ENCODE measurements around the gene NABP1. TPM values are rescaled to one million over a fixed set of nuclear protein-coding genes. Genes with fewer than 3 reads are reported as not detected.

Gene NABP1
- total RNA-seq, 1 experiment from 2014 or later, result 5.8 TPM

DNA sequence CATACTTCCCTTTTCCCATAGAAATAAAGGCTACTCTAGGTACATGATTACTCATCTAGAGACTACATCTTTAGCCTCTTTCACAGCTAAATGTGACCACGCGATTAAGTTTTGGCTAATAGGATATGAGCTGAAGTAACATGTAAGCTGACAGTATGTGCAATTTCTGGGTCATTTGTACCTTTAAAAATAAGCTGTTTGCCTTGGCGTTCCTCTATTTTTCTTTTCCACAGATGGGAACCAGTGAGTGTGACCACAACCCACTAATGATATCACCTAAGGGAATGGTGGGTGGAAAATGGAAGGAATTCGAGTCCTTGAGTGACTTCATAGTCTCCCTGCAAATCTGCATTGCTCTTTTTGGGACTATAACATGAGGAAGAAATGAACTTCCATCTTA lies 11.7 kb upstream of the NABP1 start:
- no peaks in the 10 kb centered on the region for H3K36me3 Mint-ChIP-seq
- POLR2A ChIA-PET, result interaction anchor here (1.0 kb wide), 1 partner anchor 12 kb away, joined by 3 read pairs; the partner anchor contains the start of gene NABP1
- CTCF ChIA-PET, result interaction anchor here (1.0 kb wide), 1 partner anchor 99 kb away, joined by 4 read pairs; no protein-coding TSS in a partner anchor

More for the DNA sequence above, 11.7 kb upstream of the NABP1 start:
- TF ChIP-seq FOXP1 (CRISPR knock-in tag; IDR thresholded peaks at IDR 0.05; ENCODE audit: borderline replicate concordance), result no peak
- TF ChIP-seq ZNF121 (CRISPR knock-in tag; IDR thresholded peaks at IDR 0.05), result no peak
- TF ChIP-seq, protein P1, sequence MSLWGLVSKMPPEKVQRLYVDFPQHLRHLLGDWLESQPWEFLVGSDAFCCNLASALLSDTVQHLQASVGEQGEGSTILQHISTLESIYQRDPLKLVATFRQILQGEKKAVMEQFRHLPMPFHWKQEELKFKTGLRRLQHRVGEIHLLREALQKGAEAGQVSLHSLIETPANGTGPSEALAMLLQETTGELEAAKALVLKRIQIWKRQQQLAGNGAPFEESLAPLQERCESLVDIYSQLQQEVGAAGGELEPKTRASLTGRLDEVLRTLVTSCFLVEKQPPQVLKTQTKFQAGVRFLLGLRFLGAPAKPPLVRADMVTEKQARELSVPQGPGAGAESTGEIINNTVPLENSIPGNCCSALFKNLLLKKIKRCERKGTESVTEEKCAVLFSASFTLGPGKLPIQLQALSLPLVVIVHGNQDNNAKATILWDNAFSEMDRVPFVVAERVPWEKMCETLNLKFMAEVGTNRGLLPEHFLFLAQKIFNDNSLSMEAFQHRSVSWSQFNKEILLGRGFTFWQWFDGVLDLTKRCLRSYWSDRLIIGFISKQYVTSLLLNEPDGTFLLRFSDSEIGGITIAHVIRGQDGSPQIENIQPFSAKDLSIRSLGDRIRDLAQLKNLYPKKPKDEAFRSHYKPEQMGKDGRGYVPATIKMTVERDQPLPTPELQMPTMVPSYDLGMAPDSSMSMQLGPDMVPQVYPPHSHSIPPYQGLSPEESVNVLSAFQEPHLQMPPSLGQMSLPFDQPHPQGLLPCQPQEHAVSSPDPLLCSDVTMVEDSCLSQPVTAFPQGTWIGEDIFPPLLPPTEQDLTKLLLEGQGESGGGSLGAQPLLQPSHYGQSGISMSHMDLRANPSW (CRISPR knock-in tag; conservative IDR thresholded peaks at IDR 0.05; ENCODE audit: low read depth), result no peak
- TF ChIP-seq RORB (CRISPR knock-in tag; IDR thresholded peaks at IDR 0.05), result no peak
- TF ChIP-seq OVOL2 (CRISPR knock-in tag; IDR thresholded peaks at IDR 0.05; ENCODE audit: borderline replicate concordance), result no peak
- no peak for TF ChIP-seq NFYB (CRISPR knock-in tag; conservative IDR thresholded peaks at IDR 0.05; ENCODE audit: low read depth)
- TF ChIP-seq ETV6 (CRISPR knock-in tag; IDR thresholded peaks at IDR 0.05), result no peak
- no peak for TF ChIP-seq ZNF671 (CRISPR knock-in tag; IDR thresholded peaks at IDR 0.05)
- no peak for TF ChIP-seq ZNF317 (CRISPR knock-in tag; IDR thresholded peaks at IDR 0.05; ENCODE audit: borderline replicate concordance, low read depth)
- TF ChIP-seq, protein P2, sequence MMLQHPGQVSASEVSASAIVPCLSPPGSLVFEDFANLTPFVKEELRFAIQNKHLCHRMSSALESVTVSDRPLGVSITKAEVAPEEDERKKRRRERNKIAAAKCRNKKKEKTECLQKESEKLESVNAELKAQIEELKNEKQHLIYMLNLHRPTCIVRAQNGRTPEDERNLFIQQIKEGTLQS (CRISPR knock-in tag; conservative IDR thresholded peaks at IDR 0.05), result no peak
- TF ChIP-seq ZNF232 (CRISPR knock-in tag; IDR thresholded peaks at IDR 0.05), result no peak
- TF ChIP-seq, protein P3, sequence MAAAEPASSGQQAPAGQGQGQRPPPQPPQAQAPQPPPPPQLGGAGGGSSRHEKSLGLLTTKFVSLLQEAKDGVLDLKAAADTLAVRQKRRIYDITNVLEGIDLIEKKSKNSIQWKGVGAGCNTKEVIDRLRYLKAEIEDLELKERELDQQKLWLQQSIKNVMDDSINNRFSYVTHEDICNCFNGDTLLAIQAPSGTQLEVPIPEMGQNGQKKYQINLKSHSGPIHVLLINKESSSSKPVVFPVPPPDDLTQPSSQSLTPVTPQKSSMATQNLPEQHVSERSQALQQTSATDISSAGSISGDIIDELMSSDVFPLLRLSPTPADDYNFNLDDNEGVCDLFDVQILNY (CRISPR knock-in tag; IDR thresholded peaks at IDR 0.05), result no peak
- no peak for TF ChIP-seq TCF7 (CRISPR knock-in tag; IDR thresholded peaks at IDR 0.05; ENCODE audit: low read depth)
- no peak for TF ChIP-seq SMAD3 (CRISPR knock-in tag; IDR thresholded peaks at IDR 0.05; ENCODE audit: borderline replicate concordance)
- TF ChIP-seq ZNF138 (CRISPR knock-in tag; conservative IDR thresholded peaks at IDR 0.05), result no peak
- no peak for TF ChIP-seq FOXP4 (CRISPR knock-in tag; IDR thresholded peaks at IDR 0.05)
- TF ChIP-seq, protein P4, sequence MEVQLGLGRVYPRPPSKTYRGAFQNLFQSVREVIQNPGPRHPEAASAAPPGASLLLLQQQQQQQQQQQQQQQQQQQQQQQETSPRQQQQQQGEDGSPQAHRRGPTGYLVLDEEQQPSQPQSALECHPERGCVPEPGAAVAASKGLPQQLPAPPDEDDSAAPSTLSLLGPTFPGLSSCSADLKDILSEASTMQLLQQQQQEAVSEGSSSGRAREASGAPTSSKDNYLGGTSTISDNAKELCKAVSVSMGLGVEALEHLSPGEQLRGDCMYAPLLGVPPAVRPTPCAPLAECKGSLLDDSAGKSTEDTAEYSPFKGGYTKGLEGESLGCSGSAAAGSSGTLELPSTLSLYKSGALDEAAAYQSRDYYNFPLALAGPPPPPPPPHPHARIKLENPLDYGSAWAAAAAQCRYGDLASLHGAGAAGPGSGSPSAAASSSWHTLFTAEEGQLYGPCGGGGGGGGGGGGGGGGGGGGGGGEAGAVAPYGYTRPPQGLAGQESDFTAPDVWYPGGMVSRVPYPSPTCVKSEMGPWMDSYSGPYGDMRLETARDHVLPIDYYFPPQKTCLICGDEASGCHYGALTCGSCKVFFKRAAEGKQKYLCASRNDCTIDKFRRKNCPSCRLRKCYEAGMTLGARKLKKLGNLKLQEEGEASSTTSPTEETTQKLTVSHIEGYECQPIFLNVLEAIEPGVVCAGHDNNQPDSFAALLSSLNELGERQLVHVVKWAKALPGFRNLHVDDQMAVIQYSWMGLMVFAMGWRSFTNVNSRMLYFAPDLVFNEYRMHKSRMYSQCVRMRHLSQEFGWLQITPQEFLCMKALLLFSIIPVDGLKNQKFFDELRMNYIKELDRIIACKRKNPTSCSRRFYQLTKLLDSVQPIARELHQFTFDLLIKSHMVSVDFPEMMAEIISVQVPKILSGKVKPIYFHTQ (CRISPR knock-in tag; IDR thresholded peaks at IDR 0.05), result no peak
- no peak for TF ChIP-seq PRRX2 (CRISPR knock-in tag; IDR thresholded peaks at IDR 0.05)
- TF ChIP-seq, protein P5, sequence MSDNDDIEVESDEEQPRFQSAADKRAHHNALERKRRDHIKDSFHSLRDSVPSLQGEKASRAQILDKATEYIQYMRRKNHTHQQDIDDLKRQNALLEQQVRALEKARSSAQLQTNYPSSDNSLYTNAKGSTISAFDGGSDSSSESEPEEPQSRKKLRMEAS (CRISPR knock-in tag; IDR thresholded peaks at IDR 0.05), result no peak
- no peak for TF ChIP-seq ATF6 (CRISPR knock-in tag; IDR thresholded peaks at IDR 0.05)
- no peaks in the 10 kb centered on the region for H3K27me3 Mint-ChIP-seq (ENCODE audit: low read depth)
- no peaks in the 10 kb centered on the region for H3K4me1 Mint-ChIP-seq
- H3K4me3 Mint-ChIP-seq, result no peak overlapping the region
- no peak for DNase-seq (ENCODE audit: low spot score)
- peaks cover 8% of the 10 kb centered on the region for H3K9me3 Mint-ChIP-seq
- no peak overlapping the region for H3K27ac Mint-ChIP-seq
- ATAC-seq, result no peak

Data from WTC11 (cell line).